Thyroid gland (tissue), 4 donors: ENCODE data around the gene HJV.

Experiments used
- POLR2A ChIP-seq, 2 donors: fragments of 450-650 bp; IDR thresholded peaks; one replicate each; pipeline ENCODE4 v1.6.1; 2017; ENCODE audit warnings: antibody characterized with exemption in 2 of 2, mild to moderate bottlenecking in 2 of 2, moderate library complexity in 1 of 2
- TF ChIP-seq, protein P1 (sequence below), 6 experiments: fragments of 200-600 bp in 3 of 6; fragments of 450-650 bp in 3 of 6; sonication (generic) in 3 of 6; IDR thresholded peaks; one replicate each; pipeline ENCODE4 v1.5.1; 2016 to 2019; ENCODE audit warnings: antibody characterized with exemption in 6 of 6, mild to moderate bottlenecking in 2 of 6, inconsistent platforms in 1 of 6, moderate library complexity in 1 of 6

DNA sequence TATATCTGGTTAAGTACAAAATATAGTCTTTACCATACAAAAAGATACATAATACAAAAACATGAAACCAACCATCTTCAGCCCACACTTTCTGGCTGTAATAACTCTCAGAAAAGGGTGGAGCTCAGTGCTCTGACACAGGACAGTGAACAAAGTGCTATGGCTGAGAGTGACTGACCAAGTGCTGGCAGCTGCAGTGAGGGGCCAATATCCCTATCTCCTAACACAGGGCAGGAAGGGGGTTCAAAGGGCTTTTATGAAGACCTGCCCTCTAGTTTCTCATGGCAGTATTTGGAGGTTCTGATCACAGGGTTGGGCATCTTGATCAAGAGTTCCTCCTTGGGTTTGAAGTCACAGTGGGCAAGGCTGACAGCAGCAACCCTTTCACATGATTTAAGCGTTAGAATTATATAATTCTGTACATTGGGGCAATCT lies 29.0 kb downstream of the HJV start:
- TF ChIP-seq, protein P1, sequence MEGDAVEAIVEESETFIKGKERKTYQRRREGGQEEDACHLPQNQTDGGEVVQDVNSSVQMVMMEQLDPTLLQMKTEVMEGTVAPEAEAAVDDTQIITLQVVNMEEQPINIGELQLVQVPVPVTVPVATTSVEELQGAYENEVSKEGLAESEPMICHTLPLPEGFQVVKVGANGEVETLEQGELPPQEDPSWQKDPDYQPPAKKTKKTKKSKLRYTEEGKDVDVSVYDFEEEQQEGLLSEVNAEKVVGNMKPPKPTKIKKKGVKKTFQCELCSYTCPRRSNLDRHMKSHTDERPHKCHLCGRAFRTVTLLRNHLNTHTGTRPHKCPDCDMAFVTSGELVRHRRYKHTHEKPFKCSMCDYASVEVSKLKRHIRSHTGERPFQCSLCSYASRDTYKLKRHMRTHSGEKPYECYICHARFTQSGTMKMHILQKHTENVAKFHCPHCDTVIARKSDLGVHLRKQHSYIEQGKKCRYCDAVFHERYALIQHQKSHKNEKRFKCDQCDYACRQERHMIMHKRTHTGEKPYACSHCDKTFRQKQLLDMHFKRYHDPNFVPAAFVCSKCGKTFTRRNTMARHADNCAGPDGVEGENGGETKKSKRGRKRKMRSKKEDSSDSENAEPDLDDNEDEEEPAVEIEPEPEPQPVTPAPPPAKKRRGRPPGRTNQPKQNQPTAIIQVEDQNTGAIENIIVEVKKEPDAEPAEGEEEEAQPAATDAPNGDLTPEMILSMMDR (IDR thresholded peaks at IDR 0.05): no peak
- TF ChIP-seq POLR2A (IDR thresholded peaks at IDR 0.05): peak in 1 of 2 donors; percentile 45
